Raji (cell line): Measurements from ENCODE around the gene SLC37A2.

ENCODE experiments used
- POLR2A ChIP-seq: IDR thresholded peaks from 2 replicates; pipeline ENCODE4 v1.6.1; 2011; ENCODE audit warnings: low read depth, low read length, control low read depth; ENCODE audit not compliant: insufficient read depth

SLC37A2 gene

GRCh38 chr11:125078016-125078415 lies 14.9 kb downstream of the SLC37A2 start:
- no peak for TF ChIP-seq POLR2A

DNA sequence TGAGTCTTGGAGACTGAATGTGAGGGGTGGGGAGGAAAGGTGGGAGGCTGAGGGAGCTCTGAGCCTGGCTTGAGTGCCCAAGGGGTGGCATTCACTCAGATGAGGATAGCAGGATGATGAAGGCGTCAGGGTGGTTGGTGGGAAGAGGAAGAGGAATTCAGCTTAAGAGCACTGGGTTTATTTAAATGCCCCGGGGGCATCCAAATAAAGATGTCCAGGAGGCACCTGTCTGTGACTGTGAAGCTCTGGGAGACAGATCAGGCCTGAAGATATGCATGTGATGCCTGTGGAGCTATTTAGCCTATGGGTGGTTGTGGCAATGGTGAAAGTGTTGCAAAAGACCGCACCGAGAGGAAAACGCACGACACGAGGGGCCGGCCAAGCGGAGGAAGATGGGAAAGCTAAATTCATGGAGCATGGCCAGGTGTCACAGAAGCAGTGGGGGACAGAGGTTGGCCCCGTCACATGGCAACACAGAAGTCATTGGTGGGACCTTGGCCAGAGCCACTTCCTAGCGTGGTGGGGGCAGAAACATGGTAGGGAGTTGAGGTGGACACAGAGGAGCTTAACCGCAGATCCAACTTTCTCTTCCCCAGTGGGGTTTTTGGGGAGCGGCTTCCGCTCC lies 15.5 kb downstream of the SLC37A2 start:
- TF ChIP-seq POLR2A = no peak

DNA sequence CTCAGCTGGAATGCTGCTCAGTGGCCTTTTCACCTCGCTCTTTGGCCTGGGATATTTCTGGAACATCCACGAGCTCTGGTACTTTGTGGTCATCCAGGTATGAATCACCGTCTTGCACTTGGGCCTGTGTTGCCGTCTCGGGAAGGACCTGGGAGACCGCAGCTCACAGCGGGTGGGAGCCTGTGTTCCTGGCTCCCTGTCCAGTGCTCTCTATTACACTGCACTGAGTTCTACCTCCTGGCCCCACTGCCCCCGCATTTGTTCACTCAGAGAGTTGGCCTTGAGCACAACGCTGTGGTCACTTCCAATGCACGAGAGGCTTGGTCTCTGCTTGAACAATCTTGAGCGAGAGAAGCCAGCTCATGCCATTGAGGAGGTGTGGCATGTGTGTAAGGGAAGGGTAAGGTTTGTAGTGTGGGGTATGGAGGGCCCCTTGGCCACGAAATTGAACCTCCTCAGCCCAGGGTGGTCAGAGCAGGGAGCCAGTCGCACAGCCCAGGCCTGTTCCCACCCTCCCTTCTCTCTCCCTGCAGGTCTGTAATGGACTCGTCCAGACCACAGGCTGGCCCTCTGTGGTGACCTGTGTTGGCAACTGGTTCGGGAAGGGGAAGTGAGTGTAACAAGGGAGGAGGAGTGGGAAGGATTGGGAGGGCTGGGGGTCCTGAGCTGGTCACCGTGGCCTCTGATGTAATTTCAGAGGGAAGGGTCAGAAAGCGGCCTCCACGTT lies 16.2 kb downstream of the SLC37A2 start:
- TF ChIP-seq POLR2A = no peak

- no peak for TF ChIP-seq POLR2A
Measured at GRCh38 chr11:125079878-125080530, 16.9 kb downstream of the SLC37A2 start.

DNA sequence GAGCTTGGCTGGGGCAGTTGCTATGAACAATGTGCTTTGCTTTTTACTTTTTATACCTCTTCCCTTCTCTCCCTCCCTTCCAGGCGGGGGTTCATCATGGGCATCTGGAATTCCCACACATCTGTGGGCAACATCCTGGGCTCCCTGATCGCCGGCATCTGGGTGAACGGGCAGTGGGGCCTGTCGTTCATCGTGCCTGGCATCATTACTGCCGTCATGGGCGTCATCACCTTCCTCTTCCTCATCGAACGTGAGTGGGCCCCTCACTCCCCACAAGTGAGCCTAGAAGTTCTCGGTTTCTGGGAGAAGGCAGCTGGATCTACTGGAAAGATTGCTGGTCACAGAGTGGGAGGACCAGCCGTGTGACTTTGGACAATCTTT lies 17.4 kb downstream of the SLC37A2 start:
- no peak for TF ChIP-seq POLR2A

GRCh38 chr11:125081098-125081798 lies 18.1 kb downstream of the SLC37A2 start:
- no peak for TF ChIP-seq POLR2A

- no peak for TF ChIP-seq POLR2A
Measured at GRCh38 chr11:125082040-125082439, 18.9 kb downstream of the SLC37A2 start.

GRCh38 chr11:125082611-125083311 lies 19.7 kb downstream of the SLC37A2 start:
- no peak for TF ChIP-seq POLR2A

- TF ChIP-seq POLR2A = no peak
Measured at GRCh38 chr11:125083312-125084056, 20.4 kb downstream of the SLC37A2 start.

DNA sequence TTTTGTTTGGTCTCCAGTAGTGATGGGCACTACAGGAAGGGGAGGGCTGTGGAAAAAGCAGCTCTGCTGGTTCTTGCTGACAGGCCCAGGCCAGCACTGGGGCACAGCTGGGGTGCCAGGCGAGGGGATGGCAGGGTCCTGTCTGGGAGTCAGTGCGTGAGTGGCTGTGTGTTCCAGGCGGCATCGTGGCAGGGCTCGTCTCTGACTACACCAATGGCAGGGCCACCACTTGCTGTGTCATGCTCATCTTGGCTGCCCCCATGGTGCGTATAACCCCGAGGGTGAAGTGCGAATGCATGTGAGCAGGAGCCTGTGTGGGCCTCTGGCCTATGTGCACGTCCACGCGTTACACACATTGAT lies 20.9 kb downstream of the SLC37A2 start:
- TF ChIP-seq POLR2A = no peak

- TF ChIP-seq POLR2A = no peak
Measured at GRCh38 chr11:125084761-125085231, 21.7 kb downstream of the SLC37A2 start.

GRCh38 chr11:125085301-125086081 lies 22.4 kb downstream of the SLC37A2 start:
- TF ChIP-seq POLR2A = no peak

- TF ChIP-seq POLR2A = no peak
Measured at GRCh38 chr11:125086633-125087296, 23.7 kb downstream of the SLC37A2 start.
